GM12873 (cell line): ENCODE measurements around the gene NCOR1.

Experiments
- TF ChIP-seq, protein P1 (sequence below): IDR thresholded peaks from 2 replicates; pipeline ENCODE4 v1.5.1; 2012; ENCODE audit warnings: low read depth, mild to moderate bottlenecking, moderate library complexity, low read length, control low read depth; ENCODE audit not compliant: insufficient read depth; ENCODE audit errors: missing control alignments

NCOR1 gene

DNA sequence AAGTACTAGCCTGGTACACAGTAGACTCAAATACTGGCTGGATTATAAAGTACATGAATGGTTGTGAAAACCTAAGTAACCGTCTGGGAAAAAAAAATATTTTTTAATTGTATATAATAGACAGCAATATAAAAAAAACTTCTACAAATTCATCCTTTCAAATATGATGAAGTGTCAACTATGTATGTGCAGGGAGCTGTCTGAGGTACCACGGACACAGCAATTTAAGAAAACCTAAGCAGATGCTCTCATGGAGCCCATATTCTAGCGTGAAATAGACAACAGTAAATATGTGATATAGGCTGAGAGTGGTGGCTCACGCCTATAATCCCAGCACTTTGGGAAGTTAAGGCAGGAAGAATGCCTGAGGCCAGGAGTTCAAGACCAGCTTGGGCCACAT is 111.1 kb downstream of the NCOR1 start:
- TF ChIP-seq, protein P1, sequence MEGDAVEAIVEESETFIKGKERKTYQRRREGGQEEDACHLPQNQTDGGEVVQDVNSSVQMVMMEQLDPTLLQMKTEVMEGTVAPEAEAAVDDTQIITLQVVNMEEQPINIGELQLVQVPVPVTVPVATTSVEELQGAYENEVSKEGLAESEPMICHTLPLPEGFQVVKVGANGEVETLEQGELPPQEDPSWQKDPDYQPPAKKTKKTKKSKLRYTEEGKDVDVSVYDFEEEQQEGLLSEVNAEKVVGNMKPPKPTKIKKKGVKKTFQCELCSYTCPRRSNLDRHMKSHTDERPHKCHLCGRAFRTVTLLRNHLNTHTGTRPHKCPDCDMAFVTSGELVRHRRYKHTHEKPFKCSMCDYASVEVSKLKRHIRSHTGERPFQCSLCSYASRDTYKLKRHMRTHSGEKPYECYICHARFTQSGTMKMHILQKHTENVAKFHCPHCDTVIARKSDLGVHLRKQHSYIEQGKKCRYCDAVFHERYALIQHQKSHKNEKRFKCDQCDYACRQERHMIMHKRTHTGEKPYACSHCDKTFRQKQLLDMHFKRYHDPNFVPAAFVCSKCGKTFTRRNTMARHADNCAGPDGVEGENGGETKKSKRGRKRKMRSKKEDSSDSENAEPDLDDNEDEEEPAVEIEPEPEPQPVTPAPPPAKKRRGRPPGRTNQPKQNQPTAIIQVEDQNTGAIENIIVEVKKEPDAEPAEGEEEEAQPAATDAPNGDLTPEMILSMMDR = no peak

DNA sequence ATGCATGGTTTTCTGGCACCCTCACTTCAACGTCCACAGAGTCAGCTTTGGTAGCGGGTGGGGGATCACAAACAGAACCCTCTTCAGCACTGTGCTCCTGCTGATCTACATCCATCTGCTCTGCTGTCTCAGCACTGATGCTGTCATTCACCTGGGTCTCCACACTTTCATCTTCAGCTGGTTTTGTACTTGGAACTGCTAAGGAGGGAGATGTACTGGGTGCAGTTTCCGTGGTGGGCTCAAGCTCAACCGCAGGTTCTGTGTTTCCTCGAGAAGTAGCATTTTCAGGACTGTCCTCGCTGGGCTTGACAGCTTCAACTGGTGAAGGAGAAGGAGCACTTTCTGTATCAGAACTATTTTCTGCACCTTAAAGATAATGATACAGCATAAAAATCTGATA is 113.9 kb downstream of the NCOR1 start:
- TF ChIP-seq, protein P1 = no peak

DNA sequence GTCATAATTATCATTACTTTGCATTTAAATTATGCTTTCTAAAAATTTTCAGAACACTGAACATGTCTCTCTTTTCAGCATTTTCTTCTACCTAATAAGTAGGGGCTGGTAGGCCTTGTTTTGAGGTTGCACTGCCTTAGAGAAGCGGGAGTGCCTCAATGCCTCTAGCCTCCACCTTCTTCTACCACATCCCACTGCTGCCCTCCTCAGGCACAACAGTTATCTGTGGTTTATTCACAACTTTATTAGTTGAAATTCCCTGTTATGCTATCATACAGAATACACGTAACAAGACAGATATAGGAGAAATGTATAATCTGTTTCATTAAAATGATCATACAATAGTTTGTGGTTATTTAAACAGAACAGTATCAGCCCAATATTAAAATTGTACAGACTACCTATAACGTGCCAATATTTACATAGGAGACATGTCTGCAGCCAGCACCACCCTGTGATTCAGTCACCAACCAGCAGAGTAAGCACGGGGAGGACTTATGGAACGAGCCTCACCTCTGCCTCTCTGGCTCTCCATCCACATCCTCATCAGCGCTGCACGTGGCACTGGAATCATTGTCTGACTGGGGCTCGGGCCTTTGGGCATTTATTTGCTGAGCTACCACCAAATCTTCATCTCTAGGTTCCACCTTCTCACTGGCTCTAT is 114.5 kb downstream of the NCOR1 start:
- TF ChIP-seq, protein P1 = no peak

DNA sequence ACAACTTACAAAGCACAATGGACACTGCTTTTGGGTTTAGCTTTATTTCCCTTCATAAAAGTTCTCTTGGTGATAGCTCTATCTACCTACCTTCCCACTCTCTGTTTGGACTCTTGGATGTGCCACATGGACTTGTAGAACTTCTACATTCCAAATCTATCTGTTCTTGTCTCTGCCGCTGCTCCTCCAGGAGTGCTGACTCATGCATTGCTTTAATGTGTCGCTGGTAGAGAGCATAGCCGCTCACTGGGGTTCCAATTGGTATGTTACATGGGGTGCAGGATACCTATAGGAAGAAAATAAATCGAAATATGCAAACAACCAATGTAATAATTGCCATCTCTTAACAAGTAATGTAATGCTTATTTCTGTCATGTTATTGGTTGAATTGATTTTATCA is 123.6 kb downstream of the NCOR1 start:
- TF ChIP-seq, protein P1 = no peak

DNA sequence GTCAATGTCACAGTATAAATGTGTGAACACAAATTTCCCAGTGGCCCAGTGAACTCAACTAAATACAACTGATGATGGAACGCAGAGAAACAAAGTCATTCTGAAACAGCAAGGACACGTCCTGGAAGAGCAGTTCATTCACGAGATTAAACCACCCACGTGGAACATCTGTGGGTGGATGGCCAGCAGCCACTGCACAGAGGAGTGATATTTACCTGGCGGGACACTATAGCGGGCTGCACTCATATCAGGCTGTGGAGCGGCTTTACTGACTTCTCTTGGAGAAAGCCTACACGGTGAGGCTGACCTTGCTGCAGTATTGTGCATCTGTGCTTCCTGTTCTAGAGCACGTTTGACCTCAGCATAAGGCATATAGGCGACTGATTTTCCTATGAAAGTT is 128.4 kb downstream of the NCOR1 start:
- TF ChIP-seq, protein P1 = no peak

DNA sequence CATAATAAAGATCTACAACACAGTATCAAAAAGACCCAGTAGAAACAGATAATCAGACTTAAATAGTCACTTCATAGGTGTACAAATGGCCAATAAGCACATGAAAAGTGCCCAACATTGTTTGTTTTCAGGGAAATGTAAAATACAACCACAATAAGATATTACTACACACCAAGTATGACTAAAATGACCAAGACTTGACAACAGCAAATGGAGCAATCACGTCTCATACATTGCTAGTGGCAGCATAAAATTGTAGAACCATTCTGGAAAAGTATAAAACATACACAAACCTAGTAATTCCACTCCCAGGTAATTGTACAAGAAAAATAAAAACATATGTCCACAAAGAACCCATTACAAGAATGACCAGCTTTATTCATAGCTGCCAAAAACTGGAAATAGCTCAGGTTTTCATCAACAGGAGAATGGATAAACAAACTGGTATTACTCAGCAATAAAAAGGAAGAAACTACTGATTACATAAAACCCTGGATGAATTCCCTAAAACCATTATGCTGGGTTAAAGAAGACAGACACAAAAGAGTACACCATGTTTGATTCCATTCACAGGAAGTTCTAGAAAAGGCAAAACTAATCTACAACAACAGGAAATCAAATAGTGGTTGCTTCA is 130.2 kb downstream of the NCOR1 start:
- TF ChIP-seq, protein P1 = no peak

DNA sequence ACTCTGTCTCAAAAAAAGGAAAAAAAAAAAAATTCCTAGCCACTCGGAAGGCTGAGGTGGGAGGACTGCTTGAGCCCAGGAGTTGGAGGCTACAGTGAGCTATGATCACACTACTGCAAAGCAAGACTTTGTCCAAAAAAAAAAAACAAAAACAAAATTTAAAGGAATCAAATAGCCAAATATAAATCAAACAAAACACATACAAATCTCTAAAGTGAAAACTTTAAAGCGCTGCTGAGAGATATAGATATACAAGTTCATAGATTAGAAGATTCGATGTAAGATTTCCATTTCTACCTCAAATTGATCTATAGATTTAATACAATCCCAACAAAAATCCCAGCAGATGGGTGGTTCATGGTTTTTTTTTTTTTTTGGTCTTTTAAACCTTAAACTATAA is 132.1 kb downstream of the NCOR1 start:
- TF ChIP-seq, protein P1 = no peak
